ENCODE measurements around the gene COX14.

GRCh38 chr12:50081096-50081808 is 30.8 kb upstream of the COX14 start:
- TF ChIP-seq CTCF (conservative IDR thresholded peaks at IDR 0.05): no peak
- no peak for TF ChIP-seq ZFX (IDR thresholded peaks at IDR 0.05)
